ENCODE results near the gene MED10.

MED10 gene

DNA sequence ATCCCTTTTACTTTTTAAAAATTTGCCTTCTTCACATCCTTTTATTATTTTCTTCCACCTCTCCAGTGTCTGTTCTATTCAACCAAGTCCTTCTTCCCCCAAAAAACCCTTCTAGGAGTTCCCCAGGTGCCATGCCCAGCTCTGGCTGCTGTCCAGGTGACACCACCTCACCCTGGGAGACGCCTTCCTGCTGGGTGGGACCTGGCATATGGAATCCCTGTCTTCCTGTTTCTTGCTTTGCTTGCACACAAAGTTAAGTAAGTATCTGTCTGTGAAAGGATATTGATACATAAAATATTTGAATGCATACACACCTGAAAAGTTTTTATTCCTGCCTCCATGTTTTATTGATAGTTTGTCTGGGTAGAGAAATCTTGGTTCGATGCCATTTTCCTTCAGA is 23.1 kb upstream of the MED10 start:
- in situ Hi-C loops (cut with HindIII; ENCODE audit: low pct_ligation_motif_present, low pct_unique_long_range_greater_than_20kb, low sequenced_read_pairs), result no loop called here
- DNase-seq, result no peak

- DNase-seq, result no peak
- in situ Hi-C loops (cut with HindIII; ENCODE audit: low pct_ligation_motif_present, low pct_unique_long_range_greater_than_20kb, low sequenced_read_pairs), result no loop called here
These were observed 21.9 kb upstream of the MED10 start for GRCh38 chr5:6399980-6400910.

GRCh38 chr5:6398570-6399230 is 20.4 kb upstream of the MED10 start:
- in situ Hi-C loops (cut with HindIII; ENCODE audit: low pct_ligation_motif_present, low pct_unique_long_range_greater_than_20kb, low sequenced_read_pairs), result no loop called here
- DNase-seq, result no peak

GRCh38 chr5:6397536-6398269 is 19.4 kb upstream of the MED10 start:
- in situ Hi-C loops (cut with HindIII; ENCODE audit: low pct_ligation_motif_present, low pct_unique_long_range_greater_than_20kb, low sequenced_read_pairs), result no loop called here

GRCh38 chr5:6396836-6397535 is 18.6 kb upstream of the MED10 start:
- in situ Hi-C loops (cut with HindIII; ENCODE audit: low pct_ligation_motif_present, low pct_unique_long_range_greater_than_20kb, low sequenced_read_pairs), result no loop called here
- no peak for DNase-seq

More at GRCh38 chr5:6397536-6398269, 19.4 kb upstream of the MED10 start:
- DNase-seq, result no peak

DNA sequence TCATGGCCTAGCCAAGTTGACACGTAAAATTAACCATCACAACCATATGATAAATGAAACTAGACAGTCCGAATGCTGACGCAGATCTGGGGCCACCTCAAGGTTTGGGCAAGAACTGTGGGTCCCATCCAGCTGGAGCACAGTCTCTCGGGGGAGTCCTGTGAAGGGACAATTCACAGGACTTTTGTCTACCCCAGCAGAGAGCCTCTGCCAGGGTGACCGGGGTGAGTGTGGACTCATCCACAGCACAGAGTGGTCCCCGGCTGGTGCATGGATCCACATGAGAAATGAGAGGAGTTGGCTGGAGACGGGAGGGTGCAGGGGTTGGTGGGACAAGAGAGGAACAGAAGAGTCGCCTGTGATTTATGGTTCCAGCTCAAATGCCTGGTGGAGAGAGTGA is 17.7 kb upstream of the MED10 start:
- in situ Hi-C loops (cut with HindIII; ENCODE audit: low pct_ligation_motif_present, low pct_unique_long_range_greater_than_20kb, low sequenced_read_pairs), result no loop called here

GRCh38 chr5:6395621-6396020 is 17.3 kb upstream of the MED10 start:
- no peak for DNase-seq
- in situ Hi-C loops (cut with HindIII; ENCODE audit: low pct_ligation_motif_present, low pct_unique_long_range_greater_than_20kb, low sequenced_read_pairs), result no loop called here

More for the DNA sequence above, 17.7 kb upstream of the MED10 start:
- DNase-seq, result no peak

DNA sequence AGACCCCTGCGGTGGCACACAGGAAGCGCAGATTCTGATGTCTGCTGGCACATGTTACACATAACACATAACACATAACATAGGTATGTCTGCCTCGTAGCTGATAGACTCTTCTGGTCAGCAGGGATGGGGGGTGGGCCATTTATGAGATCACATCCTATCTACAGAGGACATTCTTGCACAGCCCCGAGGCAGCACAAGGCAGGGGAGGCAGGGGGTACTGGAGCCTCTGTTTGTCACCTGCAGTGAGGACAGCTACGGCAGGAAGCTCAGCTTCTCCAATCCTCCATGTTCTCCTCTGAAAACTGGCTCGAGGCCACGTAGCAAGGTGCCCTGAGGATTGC is 16.7 kb upstream of the MED10 start:
- in situ Hi-C loops (cut with HindIII; ENCODE audit: low pct_ligation_motif_present, low pct_unique_long_range_greater_than_20kb, low sequenced_read_pairs), result no loop called here
- no peak for DNase-seq

- in situ Hi-C loops (cut with HindIII; ENCODE audit: low pct_ligation_motif_present, low pct_unique_long_range_greater_than_20kb, low sequenced_read_pairs), result no loop called here
- DNase-seq, result no peak
These were observed 16.2 kb upstream of the MED10 start for GRCh38 chr5:6394429-6395101.

- in situ Hi-C loops (cut with HindIII; ENCODE audit: low pct_ligation_motif_present, low pct_unique_long_range_greater_than_20kb, low sequenced_read_pairs), result no loop called here
These were observed 15.3 kb upstream of the MED10 start for GRCh38 chr5:6393596-6394194.

GRCh38 chr5:6392561-6392960 is 14.2 kb upstream of the MED10 start:
- in situ Hi-C loops (cut with HindIII; ENCODE audit: low pct_ligation_motif_present, low pct_unique_long_range_greater_than_20kb, low sequenced_read_pairs), result no loop called here

More at GRCh38 chr5:6393596-6394194, 15.3 kb upstream of the MED10 start:
- DNase-seq, result no peak

DNA sequence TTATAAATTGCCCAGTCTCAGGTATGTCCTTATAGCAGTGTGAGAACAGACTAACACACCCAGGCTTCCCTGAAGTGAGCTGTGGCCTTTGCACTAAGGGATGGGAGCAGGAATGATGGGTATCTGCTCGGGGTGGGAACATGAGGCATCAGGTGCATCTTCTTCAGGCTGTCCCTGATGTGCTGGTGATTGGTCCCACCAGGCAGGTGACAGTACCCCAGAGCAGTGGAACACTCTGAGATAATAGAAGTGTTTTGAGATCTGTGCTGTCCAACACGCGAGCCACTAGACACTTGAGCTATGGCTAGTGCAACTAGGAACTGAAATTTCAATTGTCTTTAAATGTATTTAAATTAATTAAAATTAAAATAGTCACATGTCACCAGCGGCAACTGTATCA is 12.8 kb upstream of the MED10 start:
- no peak for DNase-seq
- in situ Hi-C loops (cut with HindIII; ENCODE audit: low pct_ligation_motif_present, low pct_unique_long_range_greater_than_20kb, low sequenced_read_pairs), result no loop called here

More at GRCh38 chr5:6392561-6392960, 14.2 kb upstream of the MED10 start:
- no peak for DNase-seq

DNA sequence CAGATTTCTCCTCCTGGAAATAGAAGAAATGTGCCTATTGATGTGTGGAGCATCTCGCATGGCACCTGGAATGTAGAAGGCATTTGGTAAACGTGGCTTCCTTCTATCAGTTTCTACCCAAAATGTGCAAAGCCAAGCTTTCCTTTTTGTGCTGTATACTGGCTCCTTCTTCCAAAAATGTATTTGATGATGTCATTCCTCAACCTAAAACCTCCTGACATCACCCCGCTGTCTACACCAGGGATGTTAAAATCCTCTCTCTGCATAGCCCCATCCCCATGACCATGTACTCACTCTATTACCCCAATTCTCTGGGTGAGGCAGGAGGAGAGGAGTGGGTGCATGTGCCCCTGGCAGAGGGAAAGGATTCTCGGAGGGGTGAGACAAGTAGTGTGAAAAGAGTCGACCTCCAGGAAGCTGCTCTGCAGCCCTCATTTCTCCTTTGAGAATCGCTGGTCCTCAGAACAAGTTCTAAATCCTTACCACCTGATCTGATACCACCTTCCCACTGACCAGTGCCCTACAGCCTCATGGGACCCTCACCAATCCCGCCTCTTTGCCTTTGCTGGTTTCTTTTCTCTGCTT is 11.7 kb upstream of the MED10 start:
- in situ Hi-C loops (cut with HindIII; ENCODE audit: low pct_ligation_motif_present, low pct_unique_long_range_greater_than_20kb, low sequenced_read_pairs), result no loop called here
- no peak for DNase-seq

- DNase-seq, result no peak
- in situ Hi-C loops (cut with HindIII; ENCODE audit: low pct_ligation_motif_present, low pct_unique_long_range_greater_than_20kb, low sequenced_read_pairs), result no loop called here
These were observed 11.1 kb upstream of the MED10 start for GRCh38 chr5:6389397-6389796.

- no peak for DNase-seq
- in situ Hi-C loops (cut with HindIII; ENCODE audit: low pct_ligation_motif_present, low pct_unique_long_range_greater_than_20kb, low sequenced_read_pairs), result no loop called here
These were observed 9.6 kb upstream of the MED10 start for GRCh38 chr5:6387970-6388369.

DNA sequence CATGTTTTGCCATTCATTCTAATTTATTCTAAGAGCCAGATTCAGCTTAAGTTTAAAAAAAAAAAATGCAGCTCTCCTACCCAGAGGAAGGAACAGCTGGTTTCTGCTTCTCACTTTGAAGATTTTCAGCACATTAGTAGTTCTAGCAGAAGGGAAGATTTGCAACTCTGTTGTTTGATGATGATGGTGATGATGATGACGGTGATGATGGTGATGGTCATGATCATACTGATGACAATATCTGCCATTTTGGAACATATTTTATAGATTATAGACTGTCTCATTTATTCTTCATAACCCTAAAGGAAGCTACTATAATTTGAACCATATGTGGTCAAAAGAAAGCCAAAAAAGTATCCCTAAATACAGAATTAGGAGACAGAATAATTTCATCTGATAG is 7.9 kb upstream of the MED10 start:
- no peak for DNase-seq
- in situ Hi-C loops (cut with HindIII; ENCODE audit: low pct_ligation_motif_present, low pct_unique_long_range_greater_than_20kb, low sequenced_read_pairs), result no loop called here

DNA sequence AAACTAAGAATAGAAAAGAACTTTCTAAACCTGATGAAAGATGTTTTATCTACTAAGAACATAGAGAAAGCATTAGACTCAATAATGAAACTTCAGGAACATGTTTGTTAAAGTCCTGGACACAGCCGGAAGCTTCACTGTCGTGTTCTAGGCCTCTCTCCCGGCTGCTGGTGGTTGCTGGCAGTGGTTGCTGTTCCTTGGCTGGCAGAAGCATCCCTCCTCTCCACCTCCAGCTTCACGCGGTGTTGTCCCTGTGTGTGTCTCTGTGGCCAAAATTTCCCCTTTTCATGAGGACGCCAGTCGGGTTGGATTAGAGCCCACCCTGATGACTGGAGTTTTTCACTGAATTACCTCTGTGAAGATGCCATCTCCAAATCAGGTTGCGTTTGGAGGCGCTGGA is 6.5 kb upstream of the MED10 start:
- no peak for DNase-seq
- in situ Hi-C loops (cut with HindIII; ENCODE audit: low pct_ligation_motif_present, low pct_unique_long_range_greater_than_20kb, low sequenced_read_pairs), result no loop called here

DNA sequence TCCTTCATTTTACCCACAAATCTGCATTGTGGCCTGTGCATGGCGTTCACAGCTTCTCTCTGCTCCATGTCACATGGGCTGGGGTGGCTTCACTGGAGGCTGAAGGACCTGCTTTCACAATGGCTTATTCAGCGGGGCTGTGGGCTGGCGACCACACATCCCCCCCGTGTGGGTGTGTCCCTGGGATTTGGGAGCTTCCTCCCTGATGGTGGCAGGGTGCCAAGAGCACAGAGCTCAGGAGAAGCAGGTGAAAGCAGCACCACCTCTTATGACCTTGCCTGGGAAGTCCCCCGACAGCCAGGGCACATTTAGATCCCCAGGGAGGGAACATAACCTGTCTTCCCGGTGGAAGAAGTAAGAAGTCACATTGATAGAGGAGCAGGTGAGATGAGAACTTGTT is 5.0 kb upstream of the MED10 start:
- in situ Hi-C loops (cut with HindIII; ENCODE audit: low pct_ligation_motif_present, low pct_unique_long_range_greater_than_20kb, low sequenced_read_pairs), result no loop called here

More for the DNA sequence above, 5.0 kb upstream of the MED10 start:
- no peak for DNase-seq

Data from ACHN (cell line).